SK-N-SH (cell line): ENCODE data around the gene KLF15.

ENCODE experiments used
- CHD2 ChIP-seq: fragments of 150-350 bp; IDR thresholded peaks from 2 replicates; pipeline ENCODE4 v1.6.1; 2018; ENCODE audit warnings: low read length; ENCODE audit not compliant: partially characterized antibody
- EP300 ChIP-seq, 2 experiments: IDR thresholded peaks; 2 replicates each; pipeline versions ENCODE4 v1.4.0 to v1.6.1; 2012; ENCODE audit warnings: borderline replicate concordance in 1 of 2, low read depth in 1 of 2, low read length in 1 of 2
- EZH2phosphoT487 ChIP-seq: fragments of 200-600 bp; sonication (generic); IDR thresholded peaks from 2 replicates; pipeline ENCODE4 v1.6.1; 2017; ENCODE audit warnings: low read depth, mixed run types, mild to moderate bottlenecking, antibody characterized with exemption, moderate library complexity, borderline replicate concordance
- JUND ChIP-seq: IDR thresholded peaks from 2 replicates; pipeline ENCODE4 v1.4.0; 2012
- NFIC ChIP-seq: IDR thresholded peaks from 2 replicates; pipeline ENCODE4 v1.4.0; 2012; ENCODE audit warnings: borderline replicate concordance
- POLR2AphosphoS5 ChIP-seq: IDR thresholded peaks from 2 replicates; pipeline ENCODE4 v1.6.1; 2012; ENCODE audit warnings: low read depth, low read length
- RFX5 ChIP-seq: IDR thresholded peaks from 2 replicates; pipeline ENCODE4 v1.6.1; 2012; ENCODE audit warnings: mild to moderate bottlenecking, improper control_type of control experiment, low read length
- SMC3 ChIP-seq: IDR thresholded peaks from 2 replicates; pipeline ENCODE4 v1.6.1; 2012; ENCODE audit warnings: low read depth, low read length, improper control_type of control experiment
- TEAD4 ChIP-seq: IDR thresholded peaks from 2 replicates; pipeline ENCODE4 v1.4.0; 2012; ENCODE audit warnings: mild to moderate bottlenecking, borderline replicate concordance; ENCODE audit not compliant: insufficient read depth
- YY1 ChIP-seq: IDR thresholded peaks from 2 replicates; pipeline ENCODE4 v1.4.0; 2012; ENCODE audit warnings: low read depth, mild to moderate bottlenecking
- TF ChIP-seq, protein P1 (sequence below): fragments of 200-600 bp; sonication (generic); IDR thresholded peaks from 2 replicates; pipeline ENCODE4 v1.6.1; 2017; ENCODE audit warnings: antibody characterized with exemption, mild to moderate bottlenecking, moderate library complexity

- no peak for TF ChIP-seq NFIC
- TF ChIP-seq YY1: no peak
- no peak for TF ChIP-seq EP300 (IDR thresholded peaks at IDR 0.05; ENCODE audit: borderline replicate concordance in 1 of 2, low read depth in 1 of 2, low read length in 1 of 2)
- TF ChIP-seq, protein P1, sequence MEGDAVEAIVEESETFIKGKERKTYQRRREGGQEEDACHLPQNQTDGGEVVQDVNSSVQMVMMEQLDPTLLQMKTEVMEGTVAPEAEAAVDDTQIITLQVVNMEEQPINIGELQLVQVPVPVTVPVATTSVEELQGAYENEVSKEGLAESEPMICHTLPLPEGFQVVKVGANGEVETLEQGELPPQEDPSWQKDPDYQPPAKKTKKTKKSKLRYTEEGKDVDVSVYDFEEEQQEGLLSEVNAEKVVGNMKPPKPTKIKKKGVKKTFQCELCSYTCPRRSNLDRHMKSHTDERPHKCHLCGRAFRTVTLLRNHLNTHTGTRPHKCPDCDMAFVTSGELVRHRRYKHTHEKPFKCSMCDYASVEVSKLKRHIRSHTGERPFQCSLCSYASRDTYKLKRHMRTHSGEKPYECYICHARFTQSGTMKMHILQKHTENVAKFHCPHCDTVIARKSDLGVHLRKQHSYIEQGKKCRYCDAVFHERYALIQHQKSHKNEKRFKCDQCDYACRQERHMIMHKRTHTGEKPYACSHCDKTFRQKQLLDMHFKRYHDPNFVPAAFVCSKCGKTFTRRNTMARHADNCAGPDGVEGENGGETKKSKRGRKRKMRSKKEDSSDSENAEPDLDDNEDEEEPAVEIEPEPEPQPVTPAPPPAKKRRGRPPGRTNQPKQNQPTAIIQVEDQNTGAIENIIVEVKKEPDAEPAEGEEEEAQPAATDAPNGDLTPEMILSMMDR: no peak
- no peak for TF ChIP-seq RFX5
- no peak for TF ChIP-seq JUND
- TF ChIP-seq SMC3: no peak
- no peak for TF ChIP-seq EZH2phosphoT487
- TF ChIP-seq POLR2AphosphoS5: no peak
- no peak for TF ChIP-seq TEAD4
- TF ChIP-seq CHD2: no peak
Measured at GRCh38 chr3:126399756-126400155, 42.5 kb upstream of the KLF15 start.
